IMR-90 (cell line): ENCODE measurements around the gene PCDHGC4. TPM values are rescaled to one million over a fixed set of nuclear protein-coding genes. Genes with fewer than 3 reads are reported as not detected.
A peak's percentile ranks its signal among the peaks of the same experiment; 100 is the strongest.

Experiments
- ATAC-seq: fragments of 200-7000 bp; cut with Tn5 transposase; 2 replicates; pipeline ENCODE4 v1.9.1; 2020; ENCODE audit warnings: low read depth, mild to moderate bottlenecking, moderate library complexity
- BruUV-seq: library from RNA; stranded (reverse); fragments of 400-500 nt; replicated peaks from 2 replicates; lab custom pipeline; 2021; lab: Mats Ljungman, UMichigan
- CTCF ChIA-PET: fragments of 300-600 bp; formaldehyde crosslinking; extraction: SDS; loops from one replicate; lab custom pipeline; 2021; ENCODE audit warnings: antibody characterized with exemption; lab: Yijun Ruan, JAX
- POLR2A ChIA-PET: fragments of 300-600 bp; sonication (Branson Sonifier 250); formaldehyde crosslinking; loops from one replicate; lab custom pipeline; 2022; ENCODE audit warnings: antibody characterized with exemption; ENCODE audit not compliant: unreplicated experiment; lab: Charles Lee
- DNase-seq: peaks from one replicate; pipeline ENCODE4 v3.0.0; 2013
- H2AFZ ChIP-seq: replicated peaks from 2 replicates; pipeline ENCODE3; 2013; ENCODE audit warnings: low read length, mild to moderate bottlenecking; ENCODE audit not compliant: poor library complexity
- H2AK5ac ChIP-seq: 2 replicates; pipeline ENCODE4 v1.6.1; 2013; ENCODE audit warnings: low read depth, low read length, inconsistent platforms
- H2AK9ac ChIP-seq: replicated peaks from 2 replicates; pipeline ENCODE3; 2013; ENCODE audit warnings: mild to moderate bottlenecking, low read depth, low read length, moderate library complexity; ENCODE audit not compliant: poor library complexity
- H2BK120ac ChIP-seq: 2 replicates; pipeline ENCODE4 v1.6.1; 2013; ENCODE audit warnings: low read depth, low read length, inconsistent platforms
- H2BK15ac ChIP-seq: 3 replicates; pipeline ENCODE4 v1.6.1; 2013; ENCODE audit warnings: low read depth, low read length, inconsistent platforms
- H2BK20ac ChIP-seq: 2 replicates; pipeline ENCODE4 v1.6.1; 2013; ENCODE audit warnings: low read depth, mild to moderate bottlenecking, inconsistent platforms, low read length, moderate library complexity
- H2BK5ac ChIP-seq: 2 replicates; pipeline ENCODE4 v1.6.1; 2013; ENCODE audit warnings: mild to moderate bottlenecking, low read depth, low read length, inconsistent platforms; ENCODE audit not compliant: poor library complexity, severe bottlenecking
- H3K14ac ChIP-seq: replicated peaks from 2 replicates; pipeline ENCODE4 v1.6.1; 2013; ENCODE audit warnings: low read depth, low read length, inconsistent platforms
- H3K18ac ChIP-seq: 2 replicates; pipeline ENCODE4 v1.6.1; 2013; ENCODE audit warnings: low read depth, low read length, control low read depth
- H3K23ac ChIP-seq: 2 replicates; pipeline ENCODE4 v1.6.1; 2013; ENCODE audit warnings: low read depth, low read length, inconsistent platforms
- H3K27ac ChIP-seq: 2 replicates; pipeline ENCODE4 v1.5.1; 2013; ENCODE audit warnings: mild to moderate bottlenecking, control low read depth, low read length; ENCODE audit not compliant: insufficient read depth
- H3K27me3 ChIP-seq: 2 replicates; pipeline ENCODE4 v1.6.1; 2013; ENCODE audit warnings: low read length; ENCODE audit not compliant: control insufficient read depth, insufficient read depth
- H3K36me3 ChIP-seq: 2 replicates; pipeline ENCODE4 v1.6.1; 2013; ENCODE audit warnings: low read length, mixed read lengths; ENCODE audit not compliant: control insufficient read depth, insufficient read depth
- H3K4ac ChIP-seq: 2 replicates; pipeline ENCODE4 v1.6.1; 2013; ENCODE audit warnings: low read depth, low read length, inconsistent platforms
- H3K4me1 ChIP-seq: 2 replicates; pipeline ENCODE4 v1.6.1; 2013; ENCODE audit warnings: low read length, mixed read lengths; ENCODE audit not compliant: control insufficient read depth, insufficient read depth
- H3K4me2 ChIP-seq: 2 replicates; pipeline ENCODE4 v1.6.1; 2013; ENCODE audit warnings: low read depth, mild to moderate bottlenecking, control low read depth, low read length, moderate library complexity
- H3K4me3 ChIP-seq: 2 replicates; pipeline ENCODE4 v1.5.1; 2013; ENCODE audit warnings: low read depth, mild to moderate bottlenecking, control low read depth, low read length, moderate library complexity; ENCODE audit not compliant: insufficient read depth
- H3K56ac ChIP-seq: 2 replicates; pipeline ENCODE4 v1.6.1; 2013; ENCODE audit warnings: low read length, inconsistent platforms; ENCODE audit not compliant: insufficient read depth; ENCODE audit errors: extremely low read depth
- H3K79me1 ChIP-seq, 2 experiments: 2 replicates each; pipeline ENCODE4 v1.6.1; 2013; ENCODE audit warnings: low read length in 2 of 2, inconsistent platforms in 1 of 2, low read depth in 1 of 2
- H3K9ac ChIP-seq: 2 replicates; pipeline ENCODE4 v1.6.1; 2013; ENCODE audit warnings: low read depth, low read length, control low read depth
- H3K9me1 ChIP-seq: 2 replicates; pipeline ENCODE4 v1.6.1; 2013; ENCODE audit warnings: low read length, inconsistent platforms; ENCODE audit not compliant: insufficient read depth
- H3K9me3 ChIP-seq: 2 replicates; pipeline ENCODE4 v1.6.1; 2013; ENCODE audit warnings: low read length; ENCODE audit not compliant: control insufficient read depth, insufficient read depth
- H4K20me1 ChIP-seq: 2 replicates; pipeline ENCODE4 v1.6.1; 2013; ENCODE audit warnings: low read length, inconsistent platforms; ENCODE audit not compliant: insufficient read depth
- H4K5ac ChIP-seq: 2 replicates; pipeline ENCODE4 v1.6.1; 2013; ENCODE audit warnings: mild to moderate bottlenecking, low read depth, low read length, control low read depth
- H4K8ac ChIP-seq, 2 experiments: 2 replicates each; pipeline ENCODE4 v1.6.1; 2013; ENCODE audit warnings: low read depth in 2 of 2, low read length in 2 of 2, control low read depth in 1 of 2, inconsistent platforms in 1 of 2
- H4K91ac ChIP-seq: 2 replicates; pipeline ENCODE4 v1.6.1; 2013; ENCODE audit warnings: low read depth, low read length, inconsistent platforms; ENCODE audit not compliant: insufficient read depth
- BHLHE40 ChIP-seq: fragments of 150-350 bp; IDR thresholded peaks from 2 replicates; pipeline ENCODE4 v1.6.1; 2016; ENCODE audit warnings: mild to moderate bottlenecking, low read depth, low read length
- CEBPB ChIP-seq: IDR thresholded peaks from 2 replicates; pipeline ENCODE4 v1.6.1; 2012; ENCODE audit warnings: low read depth, low read length, improper control_type of control experiment
- CHD1 ChIP-seq: IDR thresholded peaks from 2 replicates; pipeline ENCODE4 v1.6.1; 2012; ENCODE audit warnings: low read depth, low read length, improper control_type of control experiment
- FOS ChIP-seq: fragments of 150-350 bp; IDR thresholded peaks from 2 replicates; pipeline ENCODE4 v1.6.1; 2016; ENCODE audit warnings: low read depth, low read length
- MAFK ChIP-seq: IDR thresholded peaks from 2 replicates; pipeline ENCODE4 v1.6.1; 2012; ENCODE audit warnings: low read depth, low read length, improper control_type of control experiment
- MAZ ChIP-seq: IDR thresholded peaks from 2 replicates; pipeline ENCODE4 v1.6.1; 2012; ENCODE audit warnings: low read depth, mild to moderate bottlenecking, low read length, improper control_type of control experiment, moderate library complexity, borderline replicate concordance
- MXI1 ChIP-seq: IDR thresholded peaks from 2 replicates; pipeline ENCODE4 v1.6.1; 2012; ENCODE audit warnings: low read depth, mild to moderate bottlenecking, low read length, moderate library complexity, borderline replicate concordance
- NFE2L2 ChIP-seq: fragments of 150-350 bp; IDR thresholded peaks from 2 replicates; pipeline ENCODE4 v1.6.1; 2016; ENCODE audit warnings: low read depth, mild to moderate bottlenecking, low read length
- POLR2A ChIP-seq: IDR thresholded peaks from 2 replicates; pipeline ENCODE4 v1.6.1; 2012; ENCODE audit warnings: mild to moderate bottlenecking, low read depth, low read length
- RAD21 ChIP-seq: IDR thresholded peaks from 2 replicates; pipeline ENCODE4 v1.6.1; 2012; ENCODE audit warnings: low read length, improper control_type of control experiment
- RCOR1 ChIP-seq: IDR thresholded peaks from 2 replicates; pipeline ENCODE4 v1.6.1; 2012; ENCODE audit warnings: mild to moderate bottlenecking, low read length, improper control_type of control experiment; ENCODE audit not compliant: insufficient replicate concordance
- RFX5 ChIP-seq: IDR thresholded peaks from 2 replicates; pipeline ENCODE4 v1.8.0; 2012; ENCODE audit warnings: low read depth, mild to moderate bottlenecking, low read length, moderate library complexity
- SMC3 ChIP-seq: fragments of 150-350 bp; IDR thresholded peaks from 2 replicates; pipeline ENCODE4 v1.6.1; 2016; ENCODE audit warnings: low read depth, mild to moderate bottlenecking, antibody characterized with exemption, low read length, moderate library complexity
- WGBS, 2 experiments: methylation state at CpG; one replicate each; pipeline versions ENCODE4 v1.1.5 to v1.1.7; 2013; ENCODE audit warnings: missing lambda C conversion rate in 2 of 2; ENCODE audit not compliant: insufficient read length in 1 of 2; ENCODE audit errors: extremely low coverage in 2 of 2; 5-methylcytosine and 5-hydroxymethylcytosine counted together
- dilution Hi-C: fragments of 300-500 bp; cut with HindIII; formaldehyde crosslinking; loops from one replicate; pipeline ENCODE4 v1.14.3; 2018; ENCODE audit warnings: low sequenced_read_pairs; ENCODE audit not compliant: unreplicated experiment
- in situ Hi-C: fragments of 300-500 bp; cut with MboI; formaldehyde crosslinking; loops from 3 replicates; pipeline ENCODE4 v1.14.3; 2019; ENCODE audit warnings: low sequenced_read_pairs, inconsistent platforms, mixed read lengths
- intact Hi-C: fragments of 100-400 bp; cut with micrococcal nuclease; formaldehyde crosslinking; loops from 2 replicates; pipeline ENCODE4 v1.10.0; 2022
- polyA plus RNA-seq, 3 experiments: library from polyadenylated mRNA; depleted of rRNA; stranded (reverse); fragments of >200 nt; gene quantifications; 2 replicates each; pipeline ENCODE4 v1.2.3, GENCODE V29; 2012; ENCODE audit warnings: low replicate concordance in 1 of 3
- total RNA-seq: library from RNA; depleted of rRNA; stranded (reverse); fragments of >200 nt; gene quantifications from 2 replicates; pipeline ENCODE4 v1.2.3, GENCODE V29; 2012
- TF ChIP-seq, protein P1 (sequence below): conservative IDR thresholded peaks from 2 replicates; pipeline ENCODE4 v1.5.1; 2012; ENCODE audit warnings: mild to moderate bottlenecking, low read depth, low read length, improper control_type of control experiment
- TF ChIP-seq, protein P2 (sequence below): fragments of 150-350 bp; IDR thresholded peaks from 2 replicates; pipeline ENCODE4 v1.6.1; 2017; ENCODE audit warnings: mild to moderate bottlenecking, antibody characterized with exemption, low read length, low read depth
- TF ChIP-seq, protein P3 (sequence below): fragments of 150-350 bp; IDR thresholded peaks from 2 replicates; pipeline ENCODE4 v1.6.1; 2016; ENCODE audit warnings: low read depth, mild to moderate bottlenecking, low read length, moderate library complexity, borderline replicate concordance

PCDHGC4 gene
- total and polyA plus RNA-seq, 2 of the 4 experiments (the other 2 are of a cell fraction) = 0.65 to 1.6 TPM

DNA sequence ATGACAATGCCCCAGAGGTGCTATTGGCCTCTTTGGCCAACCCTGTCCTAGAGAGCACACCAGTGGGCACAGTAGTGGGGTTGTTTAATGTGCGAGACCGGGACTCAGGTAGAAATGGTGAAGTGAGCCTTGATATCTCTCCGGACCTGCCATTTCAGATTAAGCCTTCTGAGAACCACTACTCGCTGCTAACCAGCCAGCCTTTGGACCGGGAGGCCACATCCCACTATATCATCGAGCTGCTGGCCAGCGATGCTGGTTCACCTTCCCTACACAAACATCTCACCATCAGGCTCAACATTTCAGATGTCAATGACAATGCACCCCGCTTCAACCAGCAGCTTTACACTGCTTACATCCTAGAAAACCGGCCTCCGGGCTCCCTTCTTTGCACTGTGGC is 5.4 kb downstream of the PCDHGC4 start:
- no peak overlapping the region for H3K27ac ChIP-seq
- peaks cover 29 to 76% of the 10 kb centered on the region in 2 experiments for H3K79me1 ChIP-seq
- ChIA-PET POLR2A (no interaction called here), CTCF (no interaction called here)
- H3K4ac ChIP-seq = no peak overlapping the region
- H2BK5ac ChIP-seq = no peak overlapping the region
- no peak for DNase-seq
- no peak overlapping the region for H3K9ac ChIP-seq
- H3K9me3 ChIP-seq = no peaks in the 10 kb centered on the region; the same call in 1 of the 2 replicates
- H3K27me3 ChIP-seq = no peaks in the 10 kb centered on the region
- H3K4me1 ChIP-seq = peaks cover 35% of the 10 kb centered on the region
- no peak for ATAC-seq
- H3K9me1 ChIP-seq = peaks cover 34% of the 10 kb centered on the region
- no peak overlapping the region for H3K4me2 ChIP-seq
- 100% methylated on average over 2 of the region's 10 CpGs; no CpG with 5 or more reads in 1 of the 2 experiments for WGBS, 2 experiments
- H3K36me3 ChIP-seq = peaks cover 49% of the 10 kb centered on the region
- TF ChIP-seq BHLHE40 = no peak
- TF ChIP-seq, protein P1, sequence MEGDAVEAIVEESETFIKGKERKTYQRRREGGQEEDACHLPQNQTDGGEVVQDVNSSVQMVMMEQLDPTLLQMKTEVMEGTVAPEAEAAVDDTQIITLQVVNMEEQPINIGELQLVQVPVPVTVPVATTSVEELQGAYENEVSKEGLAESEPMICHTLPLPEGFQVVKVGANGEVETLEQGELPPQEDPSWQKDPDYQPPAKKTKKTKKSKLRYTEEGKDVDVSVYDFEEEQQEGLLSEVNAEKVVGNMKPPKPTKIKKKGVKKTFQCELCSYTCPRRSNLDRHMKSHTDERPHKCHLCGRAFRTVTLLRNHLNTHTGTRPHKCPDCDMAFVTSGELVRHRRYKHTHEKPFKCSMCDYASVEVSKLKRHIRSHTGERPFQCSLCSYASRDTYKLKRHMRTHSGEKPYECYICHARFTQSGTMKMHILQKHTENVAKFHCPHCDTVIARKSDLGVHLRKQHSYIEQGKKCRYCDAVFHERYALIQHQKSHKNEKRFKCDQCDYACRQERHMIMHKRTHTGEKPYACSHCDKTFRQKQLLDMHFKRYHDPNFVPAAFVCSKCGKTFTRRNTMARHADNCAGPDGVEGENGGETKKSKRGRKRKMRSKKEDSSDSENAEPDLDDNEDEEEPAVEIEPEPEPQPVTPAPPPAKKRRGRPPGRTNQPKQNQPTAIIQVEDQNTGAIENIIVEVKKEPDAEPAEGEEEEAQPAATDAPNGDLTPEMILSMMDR = no peak
- no peak for TF ChIP-seq MAFK
- no peak for TF ChIP-seq POLR2A
- TF ChIP-seq CHD1 = no peak
- TF ChIP-seq, protein P2, sequence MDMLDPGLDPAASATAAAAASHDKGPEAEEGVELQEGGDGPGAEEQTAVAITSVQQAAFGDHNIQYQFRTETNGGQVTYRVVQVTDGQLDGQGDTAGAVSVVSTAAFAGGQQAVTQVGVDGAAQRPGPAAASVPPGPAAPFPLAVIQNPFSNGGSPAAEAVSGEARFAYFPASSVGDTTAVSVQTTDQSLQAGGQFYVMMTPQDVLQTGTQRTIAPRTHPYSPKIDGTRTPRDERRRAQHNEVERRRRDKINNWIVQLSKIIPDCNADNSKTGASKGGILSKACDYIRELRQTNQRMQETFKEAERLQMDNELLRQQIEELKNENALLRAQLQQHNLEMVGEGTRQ = no peak
- no peak for TF ChIP-seq FOS
- no peak for TF ChIP-seq RFX5
- TF ChIP-seq, protein P3, sequence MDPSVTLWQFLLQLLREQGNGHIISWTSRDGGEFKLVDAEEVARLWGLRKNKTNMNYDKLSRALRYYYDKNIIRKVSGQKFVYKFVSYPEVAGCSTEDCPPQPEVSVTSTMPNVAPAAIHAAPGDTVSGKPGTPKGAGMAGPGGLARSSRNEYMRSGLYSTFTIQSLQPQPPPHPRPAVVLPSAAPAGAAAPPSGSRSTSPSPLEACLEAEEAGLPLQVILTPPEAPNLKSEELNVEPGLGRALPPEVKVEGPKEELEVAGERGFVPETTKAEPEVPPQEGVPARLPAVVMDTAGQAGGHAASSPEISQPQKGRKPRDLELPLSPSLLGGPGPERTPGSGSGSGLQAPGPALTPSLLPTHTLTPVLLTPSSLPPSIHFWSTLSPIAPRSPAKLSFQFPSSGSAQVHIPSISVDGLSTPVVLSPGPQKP = no peak
- no peak for TF ChIP-seq NFE2L2
- TF ChIP-seq MAZ = no peak
- TF ChIP-seq SMC3 = no peak
- TF ChIP-seq CEBPB = no peak
- TF ChIP-seq MXI1 = no peak
- TF ChIP-seq RCOR1 = no peak
- TF ChIP-seq RAD21 = no peak
- H4K20me1 ChIP-seq = peaks cover 64% of the 10 kb centered on the region
- no peak overlapping the region for H2AFZ ChIP-seq
- no peak overlapping the region for H2AK9ac ChIP-seq
- H2AK5ac ChIP-seq = peak overlapping the region; percentile 27; the same call in 1 of the 2 replicates
- BruUV-seq = no TSS peak
- H3K23ac ChIP-seq = no peak overlapping the region
- no peak overlapping the region for H4K5ac ChIP-seq
- no peak overlapping the region for H2BK15ac ChIP-seq
- no peak overlapping the region for H4K8ac ChIP-seq
- H3K56ac ChIP-seq = no peak overlapping the region
- dilution Hi-C loops = no loop called here
- in situ Hi-C loops = no loop called here
- H3K4me3 ChIP-seq = no peak overlapping the region
- no peak overlapping the region for H4K91ac ChIP-seq
- no peak overlapping the region for H3K18ac ChIP-seq
- intact Hi-C loops = no loop called here
- H2BK20ac ChIP-seq = no peak overlapping the region
- H3K14ac ChIP-seq = no peak overlapping the region
- no peak overlapping the region for H2BK120ac ChIP-seq
